ENCODE data around the gene ZNF587B.
"Not testable (repeated sequence)": the region's sequence is repeated elsewhere in the genome, so short reads cannot be mapped to it uniquely, and the experiment has no call there.

Gene ZNF587B

DNA sequence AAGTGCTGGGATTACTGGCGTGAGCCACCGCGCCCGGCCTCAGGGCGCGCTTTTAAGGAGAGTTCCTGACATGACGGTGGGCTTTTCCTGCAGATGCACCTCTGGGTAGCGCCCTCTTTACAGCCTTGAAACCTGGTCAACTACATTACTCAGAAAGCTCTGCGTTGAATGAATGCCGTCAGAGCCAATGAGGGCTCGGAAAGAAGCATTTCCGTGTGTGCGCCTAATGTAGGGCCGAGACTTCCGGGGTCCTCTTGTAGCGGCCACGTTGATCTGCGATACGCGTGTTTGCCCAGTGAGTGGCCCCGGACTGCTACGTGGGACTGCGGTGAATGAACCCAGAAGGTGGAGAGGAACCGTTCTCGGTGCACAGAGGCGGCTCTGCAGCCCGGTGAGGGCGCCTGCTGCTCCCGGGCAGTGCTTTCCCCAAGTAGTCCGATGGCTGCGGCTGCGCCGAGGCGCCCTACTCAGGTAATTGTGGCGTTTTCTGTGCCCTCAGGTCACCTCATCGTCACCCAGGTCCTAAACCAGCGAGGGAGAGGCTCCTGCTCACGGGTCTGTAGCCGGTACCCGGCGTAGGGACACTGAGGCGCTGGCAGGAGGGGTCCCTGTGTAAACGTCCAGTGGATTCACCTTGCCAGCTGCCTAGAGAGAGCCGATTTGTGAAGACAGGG, 10.5 kb upstream of the ZNF587B start:
- peak; percentile 88 for DNase-seq

DNA sequence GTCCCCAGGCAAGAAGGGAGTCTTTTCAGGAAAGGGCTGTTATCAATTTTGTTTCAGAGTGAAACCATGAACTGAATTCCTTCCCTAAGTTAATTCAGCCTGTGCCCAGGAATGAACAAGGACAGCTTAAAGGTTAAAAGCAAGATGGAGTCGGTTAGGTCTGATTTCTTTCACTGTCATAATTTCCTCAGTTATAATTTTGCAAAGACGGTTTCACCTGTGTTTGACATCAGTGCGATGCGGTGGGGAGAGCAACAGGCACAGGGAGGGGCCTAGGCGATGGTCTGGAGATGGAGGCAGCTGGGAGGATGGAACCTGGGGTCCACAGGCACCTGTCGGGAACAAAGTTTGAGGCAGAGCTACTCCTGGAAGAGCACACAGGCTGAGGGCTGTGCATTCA, 9.5 kb upstream of the ZNF587B start:
- no peak for DNase-seq

DNA sequence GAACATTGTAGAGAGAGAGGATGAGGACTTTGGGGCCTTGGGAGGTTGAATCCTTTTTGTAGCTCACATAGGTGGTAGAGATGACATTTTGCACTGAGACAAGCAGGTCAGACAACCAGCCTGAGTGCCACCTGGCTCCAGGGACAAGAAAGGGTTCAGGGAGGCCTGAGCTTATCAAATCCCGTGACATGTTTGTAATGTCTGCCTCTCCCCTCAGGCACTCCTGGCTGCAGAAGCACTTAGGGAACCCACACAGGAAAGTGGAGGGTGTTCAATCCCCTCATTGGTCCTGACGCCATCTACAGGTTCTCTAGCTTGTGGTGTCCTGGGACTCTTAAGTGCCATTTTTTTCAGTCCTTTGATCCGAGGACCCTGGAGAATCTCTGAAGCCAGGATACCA, 9.0 kb upstream of the ZNF587B start:
- DNase-seq: not testable (repeated sequence)

DNA sequence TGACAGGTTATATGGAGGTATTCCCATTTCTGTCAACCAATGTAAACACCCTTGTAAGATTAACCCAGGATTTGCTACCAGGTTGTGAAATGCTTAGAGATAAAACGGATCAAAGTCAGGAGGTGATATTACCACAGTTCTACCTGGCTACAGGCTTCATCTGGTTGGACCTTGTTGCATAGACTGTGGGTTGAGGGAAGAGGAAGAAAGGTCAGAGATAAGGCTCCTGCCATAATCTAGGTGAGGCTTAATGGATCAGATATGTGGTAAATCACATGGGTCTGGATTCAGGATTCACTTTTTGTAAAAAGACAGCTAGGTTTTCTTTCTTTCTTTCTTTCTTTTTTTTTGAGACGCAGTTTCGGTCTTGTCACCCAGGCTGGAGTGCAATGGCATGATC, 8.6 kb upstream of the ZNF587B start:
- not testable (repeated sequence) for DNase-seq

DNA sequence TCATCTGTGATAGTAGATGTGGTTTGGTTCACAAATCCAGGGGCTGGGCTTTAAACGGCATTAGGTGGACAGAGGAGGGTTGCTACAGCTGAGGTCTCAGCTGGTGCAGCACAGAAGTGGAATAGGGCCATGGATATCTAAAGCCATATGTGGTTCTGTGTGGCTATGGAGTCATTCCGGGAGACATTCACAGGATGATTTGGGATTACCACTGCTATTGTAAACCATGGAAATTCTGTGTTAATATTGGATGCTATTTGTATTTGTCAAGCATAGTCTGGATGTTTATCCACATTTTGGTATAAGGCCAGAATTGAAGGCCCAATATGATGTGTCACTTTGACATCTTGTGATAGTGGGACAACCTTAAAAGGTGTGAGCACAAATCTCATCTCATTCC, 6.9 kb upstream of the ZNF587B start:
- DNase-seq: not testable (repeated sequence)

DNA sequence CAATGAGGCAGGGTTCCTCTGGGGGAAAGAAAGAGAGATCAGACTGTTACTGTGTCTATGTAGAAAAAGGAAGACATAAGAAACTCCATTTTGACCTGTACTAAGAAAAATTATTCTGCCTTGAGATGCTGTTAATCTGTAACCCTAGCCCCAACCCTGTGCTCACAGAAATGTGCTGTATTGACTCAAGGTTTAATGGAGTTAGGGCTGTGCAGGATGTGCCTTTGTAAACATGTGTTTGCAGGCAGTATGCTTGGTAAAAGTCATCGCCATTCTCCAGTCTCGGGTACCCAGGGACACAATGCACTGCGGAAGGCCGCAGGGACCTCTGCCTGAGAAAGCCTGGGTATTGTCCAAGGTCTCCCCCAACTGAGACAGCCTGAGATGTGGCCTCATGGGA, 6.5 kb upstream of the ZNF587B start:
- not testable (repeated sequence) for DNase-seq

DNA sequence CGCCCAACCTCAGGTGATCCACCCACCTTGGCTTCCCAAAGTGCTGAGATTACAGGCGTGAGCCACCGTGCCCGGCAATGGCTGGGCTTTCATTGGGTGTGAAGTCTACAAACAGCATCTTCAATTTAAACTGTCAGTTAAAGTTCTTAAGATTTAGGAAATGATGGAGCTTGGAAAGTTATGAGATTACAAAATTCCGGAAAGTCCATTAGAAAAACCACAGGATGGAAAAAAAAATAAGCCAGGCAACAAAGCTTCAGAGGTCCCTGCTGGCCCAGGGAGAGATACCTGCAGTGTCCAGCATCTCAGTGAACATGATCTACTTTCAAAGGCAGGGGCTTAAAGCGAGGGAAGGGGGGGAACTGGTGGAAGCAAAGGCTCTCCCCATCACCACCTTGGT, 4.6 kb upstream of the ZNF587B start:
- no peak for DNase-seq

DNA sequence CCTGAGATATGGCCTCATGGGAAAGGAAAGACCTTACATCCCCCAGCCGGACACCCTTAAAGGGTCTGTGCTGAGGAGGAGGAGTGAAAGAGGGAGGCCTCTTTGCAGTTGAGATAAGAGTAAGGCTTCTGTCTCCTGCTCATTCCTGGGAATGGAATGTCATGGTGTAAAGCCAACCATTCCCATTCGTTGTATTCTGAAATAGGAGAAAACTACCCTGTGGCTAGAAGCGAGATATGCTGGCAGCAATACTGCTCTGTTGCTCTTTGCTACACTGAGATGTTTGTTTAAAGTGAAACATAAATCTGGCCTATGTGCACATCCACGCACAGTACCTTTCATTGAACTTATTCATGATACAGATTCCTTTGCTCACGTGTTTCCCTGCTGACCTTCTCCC, 783 bp upstream of the ZNF587B start:
- no peak for DNase-seq

DNA sequence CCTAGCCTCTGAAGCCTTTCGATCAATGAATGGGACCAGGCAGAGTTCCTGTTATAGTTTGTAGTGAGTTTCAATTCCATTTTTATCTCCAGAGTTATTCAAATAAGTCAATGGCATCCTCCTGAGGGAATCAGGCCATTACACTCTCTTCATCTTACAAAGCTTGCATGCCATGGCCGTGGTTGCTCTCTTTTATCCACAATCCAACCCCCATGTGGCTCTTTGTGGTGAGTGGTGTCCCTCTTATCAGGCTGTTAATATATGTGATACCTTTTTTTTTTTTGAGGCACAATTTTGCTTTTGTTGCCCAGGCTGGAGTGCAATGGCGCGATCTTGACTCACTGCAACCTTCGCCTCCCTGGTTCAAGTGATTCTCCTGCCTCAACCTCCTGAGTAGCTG, 6.9 kb downstream of the ZNF587B start:
- DNase-seq: not testable (repeated sequence)

DNA sequence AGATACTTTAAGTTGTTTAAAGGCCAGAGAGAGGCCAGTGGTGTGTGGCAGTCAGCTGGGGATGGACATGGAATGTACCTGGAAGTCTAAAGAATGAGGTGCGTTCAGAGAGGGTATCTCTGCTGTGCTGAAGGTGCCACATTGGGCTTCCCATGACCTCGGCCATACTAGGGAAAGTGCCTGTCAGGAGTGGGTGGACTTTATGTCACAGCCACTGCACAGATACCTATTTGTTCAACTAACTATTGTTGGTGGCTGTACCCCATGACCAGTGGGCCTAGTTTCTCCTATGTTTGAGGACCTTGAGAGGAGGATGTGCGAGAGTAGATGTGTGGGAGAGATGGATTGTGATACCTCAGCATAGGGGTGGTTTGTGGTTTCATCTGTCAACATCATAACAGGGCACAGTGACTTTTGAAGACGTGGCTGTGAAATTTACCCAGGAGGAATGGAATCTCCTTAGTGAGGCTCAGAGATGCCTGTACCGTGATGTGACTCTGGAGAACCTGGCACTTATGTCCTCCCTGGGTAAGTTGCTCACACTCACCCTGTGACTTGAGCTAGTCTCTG, 8.6 kb downstream of the ZNF587B start:
- not testable (repeated sequence) for DNase-seq

DNA sequence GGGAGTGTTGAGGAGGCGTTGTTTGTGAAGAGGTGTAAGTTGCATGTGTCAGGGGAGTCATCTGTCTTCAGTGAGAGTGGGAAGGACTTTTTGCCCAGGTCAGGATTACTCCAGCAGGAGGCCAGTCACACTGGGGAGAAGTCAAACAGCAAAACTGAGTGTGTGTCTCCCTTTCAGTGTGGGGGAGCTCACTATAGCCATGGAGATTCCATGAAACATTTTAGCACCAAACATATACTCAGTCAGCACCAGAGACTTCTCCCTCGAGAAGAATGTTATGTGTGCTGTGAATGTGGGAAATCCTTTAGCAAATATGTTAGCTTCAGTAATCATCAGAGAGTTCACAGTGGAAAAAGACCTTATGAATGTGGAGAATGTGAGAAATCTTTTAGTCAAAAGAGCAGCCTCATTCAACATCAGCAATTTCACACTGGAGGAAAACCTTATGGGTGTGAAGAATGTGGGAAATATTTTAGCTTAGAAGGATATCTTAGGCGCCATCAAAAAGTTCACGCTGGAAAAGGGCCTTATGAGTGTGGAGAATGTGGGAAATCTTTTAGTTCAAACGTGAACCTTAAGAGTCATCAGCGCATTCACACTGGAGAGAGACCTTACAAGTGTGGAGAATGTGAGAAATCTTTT, 11.1 kb downstream of the ZNF587B start:
- no peak for DNase-seq

DNA sequence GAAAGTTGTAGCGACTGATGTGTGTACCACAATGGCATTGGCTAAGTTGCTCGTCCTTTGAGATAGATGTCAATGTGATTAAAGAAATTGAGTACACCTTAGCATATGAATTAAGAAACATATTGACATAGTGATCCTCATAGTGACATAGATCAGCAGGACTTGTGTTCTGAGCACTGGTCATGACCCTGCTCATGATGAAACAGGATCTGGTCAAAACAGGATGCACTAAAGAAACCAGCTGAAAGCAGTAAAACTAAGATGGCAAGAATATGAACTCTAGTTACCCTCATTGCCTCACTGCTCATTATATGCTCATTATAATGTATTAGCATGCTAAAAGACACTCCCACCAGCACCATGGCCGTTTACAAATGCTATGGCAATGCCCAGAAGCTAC, 17.1 kb downstream of the ZNF587B start:
- DNase-seq: not testable (repeated sequence)

DNA sequence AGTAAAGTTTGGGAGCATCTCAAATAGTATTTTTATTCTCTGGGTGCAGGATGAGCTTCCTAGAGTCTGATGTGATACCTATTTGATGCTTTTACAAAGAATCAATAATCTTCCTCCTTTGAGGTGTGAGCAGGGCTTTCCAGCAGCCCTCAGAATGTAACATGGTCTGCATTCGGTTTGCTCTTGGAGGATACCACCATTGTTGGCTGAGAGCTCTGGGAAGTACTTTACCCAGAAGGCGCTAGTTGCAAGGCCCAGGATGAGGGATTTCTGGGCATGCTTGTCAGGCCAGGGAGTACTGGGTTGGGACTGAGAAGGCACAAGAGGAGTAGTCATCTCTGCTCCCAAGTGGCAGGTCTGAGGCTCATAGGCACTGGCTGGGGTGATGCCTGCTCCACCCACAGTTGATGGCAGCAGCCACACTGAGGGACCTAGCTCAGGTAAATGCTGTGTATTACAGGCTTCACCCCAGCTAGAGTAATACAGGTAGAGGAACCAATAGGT, 19.1 kb downstream of the ZNF587B start:
- not testable (repeated sequence) for DNase-seq

DNA sequence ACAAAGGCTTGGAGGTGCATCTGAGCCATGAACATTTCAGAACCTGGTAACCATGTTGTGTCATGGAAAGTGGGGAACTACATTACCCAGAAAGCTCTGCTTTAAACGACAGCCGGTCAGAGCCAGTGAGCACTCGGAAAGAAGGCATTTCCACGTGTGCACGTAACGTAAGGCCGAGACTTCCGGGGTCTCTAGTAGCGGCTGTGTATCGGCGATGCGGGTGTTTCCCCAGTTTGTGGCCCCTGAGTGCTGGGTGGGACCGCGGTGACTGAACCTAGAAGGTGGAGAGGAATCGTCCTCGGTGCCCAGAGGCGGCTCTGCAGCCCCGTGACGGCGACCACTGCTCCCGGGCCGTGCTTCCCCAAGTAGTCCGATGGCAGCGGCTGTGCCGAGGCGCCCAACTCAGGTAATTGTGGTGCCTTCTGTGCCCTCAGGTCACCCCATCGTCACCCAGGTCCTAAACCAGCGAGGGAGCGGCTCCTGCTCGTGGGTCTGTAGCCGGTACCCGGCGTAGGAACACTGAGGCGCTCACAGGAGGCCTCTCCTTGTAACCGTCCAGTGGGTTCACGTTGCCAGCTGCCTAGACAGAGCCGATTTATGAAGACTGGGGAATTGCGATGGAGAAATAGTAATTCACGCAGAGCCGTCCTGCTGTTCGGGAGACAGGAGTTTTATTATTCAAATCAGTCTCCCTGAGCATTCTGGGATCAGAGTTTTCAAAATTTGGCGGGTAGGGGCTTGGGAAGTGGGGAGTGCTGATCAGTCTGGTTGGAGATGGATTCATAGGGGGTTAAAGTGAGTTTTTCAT, 19.8 kb downstream of the ZNF587B start, which contains the start of gene ZNF587:
ZNF587 (plus strand) TSS at position 194 of the 808 bp plus-strand sequence; CDS start at position 374, 180 bp downstream.
- DNase-seq: peak; percentile 85

DNA sequence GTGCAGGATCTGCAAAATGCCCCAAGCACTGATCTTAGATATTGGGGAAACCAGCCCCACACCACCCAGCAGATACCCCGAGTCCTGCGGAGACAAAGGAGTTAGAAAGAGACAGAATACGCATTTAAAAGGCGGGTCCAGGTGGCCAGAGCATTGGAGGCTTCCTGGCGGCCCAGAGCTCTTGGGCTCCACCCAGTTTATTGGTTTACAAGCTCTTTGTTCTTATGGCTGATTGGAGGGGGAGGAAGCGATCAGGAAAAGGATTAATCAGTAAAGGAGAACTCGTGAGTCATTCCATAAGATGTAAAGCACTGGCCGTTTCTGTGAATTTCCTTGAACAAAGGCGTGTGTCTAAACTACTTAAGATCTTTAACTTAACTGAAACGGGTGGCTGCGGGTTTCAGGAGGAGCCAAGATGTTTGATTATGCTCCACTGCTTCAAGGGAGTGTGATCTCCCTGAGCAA, 20.5 kb downstream of the ZNF587B start:
- peak; percentile 12 for DNase-seq

DNA sequence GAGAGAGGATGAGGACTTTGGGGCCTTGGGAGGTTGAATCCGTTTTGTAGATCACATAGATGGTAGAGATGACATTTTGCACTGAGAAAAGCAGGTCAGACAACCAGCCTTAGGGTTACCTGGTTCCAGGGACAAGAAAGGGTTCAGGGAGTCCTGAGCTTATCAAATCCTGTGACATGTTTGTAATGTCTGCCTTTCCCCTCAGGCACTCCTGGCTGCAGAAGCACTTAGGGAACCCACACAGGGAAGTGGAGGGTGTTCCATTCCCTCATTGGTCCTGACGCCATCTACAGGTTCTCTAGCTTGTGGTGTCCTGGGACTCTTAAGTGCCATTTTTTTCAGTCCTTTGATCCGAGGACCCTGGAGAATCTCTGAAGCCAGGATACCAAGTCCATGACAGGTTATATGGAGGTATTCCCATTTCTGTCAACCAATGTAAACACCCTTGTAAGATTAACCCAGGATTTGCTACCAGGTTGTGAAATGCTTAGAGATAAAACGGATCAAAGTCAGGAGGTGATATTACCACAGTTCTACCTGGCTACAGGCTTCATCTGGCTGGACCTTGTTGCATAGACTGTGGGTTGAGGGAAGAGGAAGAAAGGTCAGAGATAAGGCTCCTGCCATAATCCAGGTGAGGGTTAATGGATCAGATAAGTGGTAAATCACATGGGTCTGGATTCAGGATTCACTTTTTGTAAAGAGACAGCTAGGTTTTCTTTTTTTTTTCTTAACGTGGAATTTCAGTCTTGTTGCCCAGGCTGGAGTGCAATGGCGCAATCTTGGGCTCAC, 21.9 kb downstream of the ZNF587B start:
- not testable (repeated sequence) for DNase-seq

DNA sequence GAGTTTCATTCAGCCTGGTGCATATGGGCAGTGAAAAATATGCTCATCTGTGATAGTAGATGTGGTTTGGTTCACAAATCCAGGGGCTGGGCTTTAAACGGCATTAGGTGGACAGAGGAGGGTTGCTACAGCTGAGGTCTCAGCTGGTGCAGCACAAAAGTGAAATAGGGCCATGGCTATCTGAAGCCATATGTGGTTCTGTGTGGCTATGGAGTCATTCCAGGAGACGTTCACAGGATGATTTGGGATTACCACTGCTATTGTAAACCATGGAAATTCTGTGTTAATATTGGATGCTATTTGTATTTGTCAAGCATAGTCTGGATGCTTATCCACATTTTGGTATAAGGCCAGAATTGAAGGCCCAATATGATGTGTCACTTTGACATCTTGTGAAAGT, 24.0 kb downstream of the ZNF587B start:
- not testable (repeated sequence) for DNase-seq

DNA sequence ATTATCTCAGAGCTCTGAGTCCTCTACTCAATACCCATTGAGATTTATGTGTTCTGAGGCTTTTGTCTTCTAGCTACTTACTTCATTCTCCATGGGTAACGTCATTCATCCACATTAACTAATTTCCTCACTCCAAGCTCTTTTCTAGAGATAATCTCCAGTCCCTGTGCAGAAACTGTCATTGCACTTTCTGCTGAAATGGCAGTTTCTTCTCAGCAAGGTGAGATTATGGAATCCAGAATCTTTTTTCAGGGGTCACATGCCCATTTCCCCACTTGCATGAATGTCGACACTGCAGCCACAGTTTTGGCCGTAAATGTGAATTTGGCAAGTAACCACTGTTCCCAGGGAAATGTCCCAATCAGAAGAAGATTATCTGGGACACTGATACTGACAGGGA, 32.3 kb downstream of the ZNF587B start:
- DNase-seq: not testable (repeated sequence)

DNA sequence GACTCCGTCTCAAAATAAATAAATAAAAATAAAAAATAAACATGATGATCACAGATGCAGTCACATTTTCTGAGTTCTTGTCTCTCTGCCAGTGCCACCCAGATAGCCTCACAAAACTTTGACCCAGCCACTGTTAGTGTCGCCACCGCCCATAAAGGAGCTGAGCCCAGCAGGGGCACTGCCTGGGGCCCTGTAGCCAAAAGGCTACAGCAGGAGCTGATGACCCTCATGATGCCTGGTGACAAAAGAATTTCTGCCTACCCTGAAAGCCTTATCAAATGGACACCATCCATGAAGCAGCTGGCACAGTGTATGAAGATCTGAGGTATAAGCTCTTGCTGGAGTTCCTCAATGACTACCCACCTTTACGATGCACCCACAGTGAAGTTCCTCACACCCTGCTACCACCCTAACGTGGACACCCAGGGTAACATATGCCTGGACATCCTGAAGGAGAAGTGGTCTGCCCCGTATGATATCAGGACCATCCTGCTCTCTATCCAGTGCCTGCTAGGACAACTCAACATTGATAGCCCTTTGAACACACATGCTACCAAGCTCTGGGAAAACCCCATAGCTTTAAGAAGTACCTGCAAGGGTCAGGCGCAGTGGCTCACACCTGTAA, 37.9 kb downstream of the ZNF587B start:
- DNase-seq: no peak

DNA sequence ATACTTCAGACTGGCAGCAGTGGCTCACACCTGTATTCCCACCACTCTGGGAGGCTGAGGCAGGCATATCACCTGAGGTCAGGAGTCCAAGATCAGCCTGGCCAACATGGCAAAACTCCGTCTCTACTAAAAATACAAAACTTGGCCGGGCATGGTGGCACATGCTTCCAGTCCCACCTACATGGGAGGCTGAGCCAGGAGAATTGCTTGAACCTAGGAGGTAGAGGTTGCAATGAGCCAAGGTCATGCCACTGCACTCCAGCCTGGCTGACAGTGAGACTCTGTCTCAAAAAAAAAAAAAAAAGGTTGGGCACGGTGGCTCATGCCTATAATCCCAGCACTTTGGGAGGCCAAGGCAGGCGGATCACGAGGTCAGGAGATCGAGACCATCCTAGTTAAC, 39.6 kb downstream of the ZNF587B start:
- DNase-seq: not testable (repeated sequence)

DNA sequence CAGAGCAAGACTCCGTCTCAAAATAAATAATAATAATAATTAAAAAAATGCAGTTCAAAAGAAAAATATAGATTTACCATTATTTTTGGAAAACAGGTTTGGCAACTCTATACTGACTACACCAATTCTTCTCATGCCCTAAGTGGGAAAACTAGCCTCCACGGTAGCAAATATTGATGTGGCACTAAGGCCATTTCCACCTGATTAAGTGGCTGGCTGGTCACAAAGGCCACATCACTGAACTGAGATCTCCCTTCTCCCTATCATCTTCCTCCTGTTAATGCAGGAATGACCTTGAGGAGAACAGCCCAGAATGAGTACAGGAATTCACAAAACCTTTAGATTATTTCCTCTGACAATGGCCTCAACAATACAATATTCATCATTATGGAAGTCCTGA, 40.1 kb downstream of the ZNF587B start:
- no peak for DNase-seq

DNA sequence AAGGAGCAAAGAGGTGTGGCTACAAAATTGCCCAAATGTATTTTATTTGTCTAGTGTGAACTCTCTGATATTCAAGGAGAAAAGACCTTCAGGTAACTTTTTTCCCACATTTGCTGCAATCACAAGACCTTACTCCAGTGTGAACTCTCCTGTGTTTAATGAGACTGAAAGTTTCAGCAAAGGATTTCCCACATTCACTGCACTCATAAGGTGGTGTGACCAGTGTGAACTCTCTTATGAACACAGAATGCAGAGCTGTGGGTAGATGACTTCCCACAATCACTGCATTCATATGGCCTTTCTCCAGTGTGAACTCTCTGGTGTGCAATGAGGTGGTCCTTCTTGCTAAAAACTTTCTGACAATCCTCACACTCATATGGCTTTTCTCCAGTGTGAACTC, 42.4 kb downstream of the ZNF587B start:
- DNase-seq: no peak

All from suppressor macrophage treated with lipopolysaccharide for 4 hours (primary cell).